ENCODE data around the gene FRMD4B.

Gene FRMD4B

GRCh38 chr3:69130689-69131088 is 255.2 kb downstream of the FRMD4B start:
- Histone ChIP-seq H3K4me3 (ENCODE audit: low read depth in 1 of 2, low read length in 1 of 2) (no peak overlapping the region), H3K27me3 (no peaks in the 10 kb centered on the region), H3K36me3 (no peaks in the 10 kb centered on the region), H3K27ac (no peak overlapping the region), H3K9me3 (no peaks in the 10 kb centered on the region), H3K4me1 (ENCODE audit: control insufficient read depth in 1 of 2, insufficient read depth in 1 of 2, low read depth in 1 of 2, low read length in 1 of 2) (peaks cover 3 to 12% of the 10 kb centered on the region in 2 experiments)
- TF ChIP-seq CTCF (IDR thresholded peaks at IDR 0.05), result no peak

- H3K36me3 ChIP-seq, result no peaks in the 10 kb centered on the region
- H3K4me1 ChIP-seq (ENCODE audit: control insufficient read depth in 1 of 2, insufficient read depth in 1 of 2, low read depth in 1 of 2, low read length in 1 of 2), result peaks cover 3 to 12% of the 10 kb centered on the region in 2 experiments
- no peak for TF ChIP-seq CTCF (IDR thresholded peaks at IDR 0.05)
- no peak overlapping the region for H3K4me3 ChIP-seq (ENCODE audit: low read depth in 1 of 2, low read length in 1 of 2)
- no peak overlapping the region for H3K27ac ChIP-seq
- no peaks in the 10 kb centered on the region for H3K9me3 ChIP-seq
- H3K27me3 ChIP-seq, result no peaks in the 10 kb centered on the region
Observed at GRCh38 chr3:69129531-69129930, 256.4 kb downstream of the FRMD4B start.

- H3K4me3 ChIP-seq (ENCODE audit: low read depth in 1 of 2, low read length in 1 of 2), result no peak overlapping the region
- no peak for TF ChIP-seq CTCF (IDR thresholded peaks at IDR 0.05)
- no peak overlapping the region for H3K27ac ChIP-seq
- no peaks in the 10 kb centered on the region for H3K9me3 ChIP-seq
- H3K27me3 ChIP-seq, result no peaks in the 10 kb centered on the region
- H3K36me3 ChIP-seq, result no peaks in the 10 kb centered on the region
- H3K4me1 ChIP-seq (ENCODE audit: control insufficient read depth in 1 of 2, insufficient read depth in 1 of 2, low read depth in 1 of 2, low read length in 1 of 2), result peaks cover 3 to 12% of the 10 kb centered on the region in 2 experiments
Observed at GRCh38 chr3:69128509-69128908, 257.4 kb downstream of the FRMD4B start.

- Histone ChIP-seq H3K4me3 (ENCODE audit: low read depth in 1 of 2, low read length in 1 of 2) (no peak overlapping the region), H3K9me3 (no peaks in the 10 kb centered on the region), H3K4me1 (ENCODE audit: control insufficient read depth in 1 of 2, insufficient read depth in 1 of 2, low read depth in 1 of 2, low read length in 1 of 2) (peaks cover 3 to 12% of the 10 kb centered on the region in 2 experiments), H3K27ac (no peak overlapping the region), H3K27me3 (no peaks in the 10 kb centered on the region), H3K36me3 (no peaks in the 10 kb centered on the region)
- TF ChIP-seq CTCF (IDR thresholded peaks at IDR 0.05), result no peak
Observed at GRCh38 chr3:69126999-69127398, 258.9 kb downstream of the FRMD4B start.

GRCh38 chr3:69126216-69126615 is 259.7 kb downstream of the FRMD4B start:
- Histone ChIP-seq H3K36me3 (no peaks in the 10 kb centered on the region), H3K27me3 (no peaks in the 10 kb centered on the region), H3K4me3 (ENCODE audit: low read depth in 1 of 2, low read length in 1 of 2) (no peak overlapping the region), H3K4me1 (ENCODE audit: control insufficient read depth in 1 of 2, insufficient read depth in 1 of 2, low read depth in 1 of 2, low read length in 1 of 2) (peaks cover 3 to 19% of the 10 kb centered on the region in 2 experiments), H3K27ac (no peak overlapping the region), H3K9me3 (no peaks in the 10 kb centered on the region)
- no peak for TF ChIP-seq CTCF (IDR thresholded peaks at IDR 0.05)

GRCh38 chr3:69122403-69122802 is 263.5 kb downstream of the FRMD4B start, which contains the start of gene LMOD3:
Gene LMOD3, minus strand, starts transcription at chr3:69122595. Its CDS starts 209 bp downstream, at chr3:69122386.
- Histone ChIP-seq H3K9me3 (no peaks in the 10 kb centered on the region), H3K4me1 (ENCODE audit: control insufficient read depth in 1 of 2, insufficient read depth in 1 of 2, low read depth in 1 of 2, low read length in 1 of 2) (peaks cover 0 to 17% of the 10 kb centered on the region in 2 experiments), H3K27me3 (no peaks in the 10 kb centered on the region), H3K27ac (no peak within 1 kb of the TSS), H3K4me3 (ENCODE audit: low read depth in 1 of 2, low read length in 1 of 2) (no peak within 1 kb of the TSS), H3K36me3 (no peaks in the 10 kb centered on the region)
- no peak for TF ChIP-seq CTCF (IDR thresholded peaks at IDR 0.05)
